HepG2 (cell line): ENCODE data around the gene CCK.

Source experiments
- NPAS2 ChIP-seq: sonication (generic); formaldehyde crosslinking; IDR thresholded peaks from 2 replicates; pipeline ENCODE4 v1.8.0; 2022; ENCODE audit warnings: mild to moderate bottlenecking, missing genetic modification reagents, borderline replicate concordance
- TF ChIP-seq, protein P1 (sequence below): sonication (generic); formaldehyde crosslinking; IDR thresholded peaks from 2 replicates; pipeline ENCODE4 v1.5.0; 2020; ENCODE audit warnings: mild to moderate bottlenecking, missing genetic modification reagents, moderate library complexity

DNA sequence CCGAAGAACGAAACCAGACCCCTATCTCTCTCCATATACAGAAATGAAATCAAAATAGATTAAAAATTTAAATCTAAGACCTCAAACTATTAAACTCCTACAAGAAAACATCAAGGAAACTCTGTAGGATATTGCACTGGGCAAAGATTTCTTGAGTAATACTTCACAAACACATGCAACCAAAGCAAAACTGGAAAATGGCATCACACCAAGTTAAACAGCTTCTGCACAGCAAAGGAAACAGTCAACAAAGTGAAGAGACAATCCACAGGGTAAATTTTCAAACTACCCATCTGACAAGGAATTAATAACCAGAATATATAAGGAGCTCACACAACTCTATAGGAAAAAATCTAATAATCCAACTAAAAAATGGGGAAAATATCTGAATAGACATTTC, 29.4 kb downstream of the CCK start:
- TF ChIP-seq, protein P1, sequence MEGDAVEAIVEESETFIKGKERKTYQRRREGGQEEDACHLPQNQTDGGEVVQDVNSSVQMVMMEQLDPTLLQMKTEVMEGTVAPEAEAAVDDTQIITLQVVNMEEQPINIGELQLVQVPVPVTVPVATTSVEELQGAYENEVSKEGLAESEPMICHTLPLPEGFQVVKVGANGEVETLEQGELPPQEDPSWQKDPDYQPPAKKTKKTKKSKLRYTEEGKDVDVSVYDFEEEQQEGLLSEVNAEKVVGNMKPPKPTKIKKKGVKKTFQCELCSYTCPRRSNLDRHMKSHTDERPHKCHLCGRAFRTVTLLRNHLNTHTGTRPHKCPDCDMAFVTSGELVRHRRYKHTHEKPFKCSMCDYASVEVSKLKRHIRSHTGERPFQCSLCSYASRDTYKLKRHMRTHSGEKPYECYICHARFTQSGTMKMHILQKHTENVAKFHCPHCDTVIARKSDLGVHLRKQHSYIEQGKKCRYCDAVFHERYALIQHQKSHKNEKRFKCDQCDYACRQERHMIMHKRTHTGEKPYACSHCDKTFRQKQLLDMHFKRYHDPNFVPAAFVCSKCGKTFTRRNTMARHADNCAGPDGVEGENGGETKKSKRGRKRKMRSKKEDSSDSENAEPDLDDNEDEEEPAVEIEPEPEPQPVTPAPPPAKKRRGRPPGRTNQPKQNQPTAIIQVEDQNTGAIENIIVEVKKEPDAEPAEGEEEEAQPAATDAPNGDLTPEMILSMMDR: no peak
- TF ChIP-seq NPAS2 (CRISPR knock-in tag): no peak
